Mammary epithelial cell (primary cell): ENCODE results near the gene HSD17B8.

ENCODE experiments used
- EZH2 ChIP-seq: IDR thresholded peaks from 2 replicates; pipeline ENCODE4 v1.6.1; 2012; ENCODE audit warnings: low read length, inconsistent platforms, borderline replicate concordance
- TF ChIP-seq, protein P1 (sequence below), 2 donors: IDR thresholded peaks in 1 of 2; conservative IDR thresholded peaks in 1 of 2; 2 replicates each; pipeline ENCODE4 v1.5.1; 2011 to 2012; ENCODE audit warnings: inconsistent platforms in 2 of 2, low read length in 2 of 2, mild to moderate bottlenecking in 2 of 2, control low read depth in 1 of 2, low read depth in 1 of 2; ENCODE audit not compliant: insufficient read depth in 1 of 2; ENCODE audit errors: extremely low read depth in 1 of 2

- TF ChIP-seq, protein P1, sequence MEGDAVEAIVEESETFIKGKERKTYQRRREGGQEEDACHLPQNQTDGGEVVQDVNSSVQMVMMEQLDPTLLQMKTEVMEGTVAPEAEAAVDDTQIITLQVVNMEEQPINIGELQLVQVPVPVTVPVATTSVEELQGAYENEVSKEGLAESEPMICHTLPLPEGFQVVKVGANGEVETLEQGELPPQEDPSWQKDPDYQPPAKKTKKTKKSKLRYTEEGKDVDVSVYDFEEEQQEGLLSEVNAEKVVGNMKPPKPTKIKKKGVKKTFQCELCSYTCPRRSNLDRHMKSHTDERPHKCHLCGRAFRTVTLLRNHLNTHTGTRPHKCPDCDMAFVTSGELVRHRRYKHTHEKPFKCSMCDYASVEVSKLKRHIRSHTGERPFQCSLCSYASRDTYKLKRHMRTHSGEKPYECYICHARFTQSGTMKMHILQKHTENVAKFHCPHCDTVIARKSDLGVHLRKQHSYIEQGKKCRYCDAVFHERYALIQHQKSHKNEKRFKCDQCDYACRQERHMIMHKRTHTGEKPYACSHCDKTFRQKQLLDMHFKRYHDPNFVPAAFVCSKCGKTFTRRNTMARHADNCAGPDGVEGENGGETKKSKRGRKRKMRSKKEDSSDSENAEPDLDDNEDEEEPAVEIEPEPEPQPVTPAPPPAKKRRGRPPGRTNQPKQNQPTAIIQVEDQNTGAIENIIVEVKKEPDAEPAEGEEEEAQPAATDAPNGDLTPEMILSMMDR (conservative IDR thresholded peaks at IDR 0.05 in 1 of 2, IDR thresholded peaks at IDR 0.05 in 1 of 2; ENCODE audit: extremely low read depth in 1 of 2, insufficient read depth in 1 of 2, low read depth in 1 of 2, low read length in 2 of 2) = no peak
- TF ChIP-seq EZH2 = no peak
These were observed 2.5 kb upstream of the HSD17B8 start for GRCh38 chr6:33201935-33202334.
